Cardiac septum (tissue), 1 donor: ENCODE results near the gene B3GNT8. TPM values are rescaled to one million over a fixed set of nuclear protein-coding genes. Genes with fewer than 3 reads are reported as not detected.
"Not testable (repeated sequence)": the region's sequence is repeated elsewhere in the genome, so short reads cannot be mapped to it uniquely, and the experiment has no call there.

Source experiments
- DNase-seq: peaks from one replicate; pipeline ENCODE4 v3.0.0-alpha.2; 2020; ENCODE audit warnings: low spot score
- intact Hi-C: fragments of 100-400 bp; cut with DNase I; formaldehyde crosslinking; loops from one replicate; pipeline ENCODE4 v1.14.0; 2022
- total RNA-seq: library from RNA; stranded (reverse); fragmentation: NEBNext Ultra II Directional; extraction: Animal tissue kit (Norgen Biotek cat#: 25700); gene quantifications from one replicate; pipeline ENCODE4 v1.2.1, GENCODE V29; 2021
- donor health status: DM: no; HTN: no; CAD: no.

The B3GNT8 gene
- total RNA-seq, 1 donor from 2014 or later = 3.9 TPM

DNA sequence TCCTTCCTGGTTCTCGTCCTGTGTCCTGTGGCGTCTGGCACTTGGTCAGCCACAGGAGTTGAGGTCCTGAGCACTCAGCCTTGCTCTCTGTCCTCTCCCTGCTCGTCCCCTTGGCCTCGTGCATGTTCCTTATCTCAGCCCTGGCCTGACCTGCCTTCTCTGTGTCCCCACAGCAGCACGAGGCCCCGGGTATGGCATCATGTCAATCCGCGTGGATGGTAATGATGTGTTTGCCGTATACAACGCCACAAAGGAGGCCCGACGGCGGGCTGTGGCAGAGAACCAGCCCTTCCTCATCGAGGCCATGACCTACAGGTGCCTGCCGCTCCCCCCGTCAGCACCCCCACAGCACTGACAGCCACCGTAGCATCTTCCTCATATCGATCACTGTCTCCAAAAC, 4.7 kb downstream of the B3GNT8 start:
- intact Hi-C loops = no loop called here
- DNase-seq = no peak

DNA sequence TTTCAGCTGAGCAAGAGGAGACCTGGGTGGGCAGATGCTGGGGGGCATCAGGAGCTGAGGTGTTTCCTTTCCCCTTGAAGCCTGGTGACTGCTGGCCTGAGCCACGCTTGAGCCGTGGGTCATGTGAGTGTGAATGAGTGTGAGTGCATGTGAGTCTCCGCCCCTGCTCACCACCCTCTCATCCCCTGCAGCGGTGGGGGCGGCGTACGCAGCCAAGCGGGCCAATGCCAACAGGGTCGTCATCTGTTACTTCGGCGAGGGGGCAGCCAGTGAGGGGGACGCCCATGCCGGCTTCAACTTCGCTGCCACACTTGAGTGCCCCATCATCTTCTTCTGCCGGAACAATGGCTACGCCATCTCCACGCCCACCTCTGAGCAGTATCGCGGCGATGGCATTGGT, 5.2 kb downstream of the B3GNT8 start:
- intact Hi-C loops = no loop called here
- no peak for DNase-seq

DNA sequence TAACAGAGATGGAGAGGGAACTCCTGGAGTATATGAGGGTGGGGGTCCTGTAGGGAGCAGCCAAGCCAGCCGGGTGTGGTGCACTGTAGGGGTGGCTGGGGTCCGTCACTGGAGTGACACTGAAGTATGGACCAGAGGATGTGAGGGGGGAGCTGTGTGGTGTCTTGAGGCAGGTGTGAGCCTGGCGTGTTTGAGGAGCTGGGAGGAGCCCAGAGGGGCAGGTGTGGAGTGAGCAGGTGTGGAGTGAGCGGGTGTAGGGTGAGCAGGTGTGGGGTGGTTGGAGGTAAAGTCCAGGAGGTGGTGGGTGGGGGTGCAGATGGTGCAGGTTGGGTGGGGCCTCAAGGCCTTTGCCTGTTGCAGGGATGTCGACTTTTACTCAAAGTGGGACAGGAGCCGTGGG, 5.9 kb downstream of the B3GNT8 start:
- DNase-seq = no peak
- intact Hi-C loops = no loop called here

DNA sequence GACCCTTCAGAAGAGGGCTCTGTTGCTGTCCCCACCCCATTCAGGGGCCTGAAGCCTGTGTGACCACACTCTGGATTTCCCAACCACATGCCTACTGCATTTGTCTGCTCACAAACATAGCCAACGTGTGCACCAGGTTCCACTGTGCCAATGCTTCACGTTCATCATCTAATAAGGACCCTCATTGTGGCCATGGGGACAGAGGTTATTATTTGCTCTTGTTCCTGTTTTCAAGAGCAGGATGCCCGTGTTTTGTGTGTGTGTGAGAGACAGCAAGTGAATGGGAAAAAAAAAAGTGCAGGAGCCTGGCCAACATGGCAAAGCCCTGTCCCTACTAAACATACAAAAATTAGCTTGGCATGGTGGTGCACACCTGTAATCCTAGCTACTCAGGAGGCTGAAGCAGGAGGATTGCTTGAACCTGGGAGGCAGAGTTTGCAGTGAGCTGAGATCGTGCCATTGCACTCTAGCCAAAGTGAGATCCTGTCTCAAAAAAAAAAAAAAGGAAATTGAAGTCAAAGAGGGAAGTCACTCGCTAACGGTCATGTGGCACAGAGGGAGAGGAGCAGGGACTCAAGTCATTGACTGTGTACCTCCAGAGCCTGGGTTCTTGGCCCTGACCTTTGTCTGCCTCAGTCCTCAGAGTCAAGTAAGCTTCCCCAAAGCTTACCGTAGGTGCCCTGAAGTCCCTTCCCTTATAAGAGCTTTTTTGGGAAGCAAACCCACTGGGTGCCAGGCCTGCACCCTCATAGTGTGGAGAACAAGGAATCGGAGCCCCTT, 6.9 kb downstream of the B3GNT8 start:
- no peak for DNase-seq
- intact Hi-C loops = no loop called here

DNA sequence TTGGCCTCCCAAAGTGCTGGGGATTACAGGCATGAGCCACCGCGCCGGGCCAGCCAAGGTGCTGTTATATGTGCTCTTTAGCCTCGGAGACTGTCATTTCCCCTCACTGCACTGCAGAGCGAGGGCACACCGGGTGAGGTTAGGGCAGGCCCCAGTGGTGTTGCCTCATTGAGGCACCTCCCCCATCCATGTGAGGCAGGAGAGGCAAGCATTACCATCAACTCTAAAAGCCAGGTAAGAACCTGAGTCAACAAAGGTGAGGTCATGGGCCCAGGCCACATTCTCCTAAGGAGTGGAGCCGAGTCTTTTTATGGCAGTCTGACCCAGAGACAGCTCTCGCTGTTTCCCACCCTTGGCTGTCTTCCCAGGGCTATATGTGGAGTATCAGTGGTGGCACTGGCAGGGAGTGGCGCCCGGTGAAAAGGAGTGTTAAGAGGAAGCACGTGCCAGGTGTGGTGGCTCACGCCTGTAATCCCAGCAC, 10.9 kb downstream of the B3GNT8 start:
- intact Hi-C loops = no loop called here
- no peak for DNase-seq

DNA sequence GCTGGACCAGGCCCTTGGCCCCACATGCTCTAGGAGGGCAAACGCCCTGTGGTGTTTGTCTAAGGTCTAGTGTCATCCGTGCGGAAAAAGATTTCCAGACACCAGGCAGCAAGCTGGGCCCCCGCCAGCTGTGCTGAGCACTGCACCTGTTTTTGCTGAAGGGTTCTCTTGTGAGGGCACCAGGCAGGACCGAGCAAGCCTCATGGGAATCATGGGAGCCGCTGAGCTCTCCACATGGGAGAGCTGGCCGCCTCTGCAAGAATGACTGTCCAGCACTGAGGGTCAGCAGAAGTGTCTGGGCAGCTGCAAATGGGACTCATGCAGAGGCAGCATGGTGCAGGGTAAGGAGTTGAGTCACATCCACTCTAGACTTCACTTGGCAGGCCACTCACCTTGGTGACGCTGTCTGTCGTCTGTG, 12.0 kb downstream of the B3GNT8 start:
- intact Hi-C loops = no loop called here
- DNase-seq = no peak

DNA sequence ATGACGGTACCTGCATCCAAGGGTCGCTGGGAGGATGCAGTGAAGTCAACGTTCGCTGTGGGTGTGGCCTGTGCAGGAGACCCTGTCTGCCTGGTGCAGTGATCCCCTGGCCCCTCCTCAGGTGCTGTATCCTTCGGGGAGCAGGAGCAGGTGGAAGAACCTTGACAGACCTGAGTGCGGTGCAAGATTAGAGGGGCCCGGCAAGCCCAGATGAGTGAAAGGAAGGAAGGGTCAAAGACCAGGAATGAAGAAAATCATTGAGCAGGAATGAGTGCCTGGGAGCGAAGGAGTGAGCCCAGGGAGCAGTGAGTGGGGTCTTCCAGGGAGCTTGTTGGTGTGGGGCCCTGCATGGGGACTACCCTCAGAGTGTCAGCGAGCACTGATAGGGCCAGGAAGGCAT, 12.7 kb downstream of the B3GNT8 start:
- intact Hi-C loops = no loop called here
- no peak for DNase-seq

DNA sequence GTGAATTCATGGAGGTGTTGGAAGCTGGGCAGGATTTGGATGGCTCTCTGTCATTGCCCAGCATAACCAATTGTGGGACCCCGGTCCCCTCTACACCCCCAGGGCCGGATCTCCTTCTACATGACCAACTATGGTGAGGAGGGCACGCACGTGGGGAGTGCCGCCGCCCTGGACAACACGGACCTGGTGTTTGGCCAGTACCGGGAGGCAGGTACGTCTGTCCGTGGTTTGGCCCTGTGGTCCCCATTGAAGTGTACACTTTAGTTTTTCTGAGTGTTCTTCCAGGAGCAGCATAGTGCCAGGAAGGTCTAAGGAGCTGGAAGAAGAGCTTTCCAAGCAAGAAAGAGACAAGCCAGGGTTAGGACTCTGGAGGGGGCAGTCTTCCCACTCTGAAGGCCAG, 13.2 kb downstream of the B3GNT8 start:
- DNase-seq = no peak
- intact Hi-C loops = no loop called here

DNA sequence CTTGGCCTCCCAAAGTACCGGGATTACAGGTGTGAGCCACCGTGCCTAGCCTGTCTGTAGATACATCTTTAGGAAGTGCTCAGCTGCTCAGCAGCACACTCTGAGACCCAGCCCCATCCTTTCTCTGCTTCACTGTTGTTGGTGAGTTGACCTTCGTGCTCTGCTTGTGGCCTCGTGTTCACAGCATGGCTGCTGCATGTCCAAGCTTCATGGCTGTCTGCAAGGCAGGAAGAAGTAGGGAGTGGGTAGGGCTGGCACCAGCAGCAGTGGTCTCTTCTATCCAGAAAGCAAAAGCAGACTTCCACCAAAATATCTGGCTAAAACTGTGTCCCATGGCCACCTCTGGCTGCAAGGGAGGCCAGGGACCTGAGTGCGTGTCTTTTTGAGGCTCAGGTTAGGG, 14.2 kb downstream of the B3GNT8 start:
- intact Hi-C loops = no loop called here
- DNase-seq = no peak

DNA sequence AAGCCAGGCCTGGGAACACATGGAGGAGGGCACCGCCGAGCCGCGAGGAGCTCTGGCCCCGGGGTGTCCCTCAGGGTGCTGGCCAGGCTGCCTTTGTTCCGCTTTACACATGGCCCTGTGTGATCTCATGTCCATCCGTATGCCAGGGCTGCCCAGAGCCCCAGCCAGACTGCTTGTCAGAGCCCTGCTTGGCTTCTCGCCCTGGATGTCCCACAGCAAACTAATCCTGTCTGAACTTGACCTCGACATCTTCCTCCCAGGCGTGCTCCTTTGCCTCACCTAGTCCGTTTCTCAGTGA, 15.3 kb downstream of the B3GNT8 start:
- intact Hi-C loops = loop anchor here (2.0 kb wide), 1 partner anchor 15 kb away; the partner anchor contains the start of gene B3GNT8
- DNase-seq = peak; percentile 87

DNA sequence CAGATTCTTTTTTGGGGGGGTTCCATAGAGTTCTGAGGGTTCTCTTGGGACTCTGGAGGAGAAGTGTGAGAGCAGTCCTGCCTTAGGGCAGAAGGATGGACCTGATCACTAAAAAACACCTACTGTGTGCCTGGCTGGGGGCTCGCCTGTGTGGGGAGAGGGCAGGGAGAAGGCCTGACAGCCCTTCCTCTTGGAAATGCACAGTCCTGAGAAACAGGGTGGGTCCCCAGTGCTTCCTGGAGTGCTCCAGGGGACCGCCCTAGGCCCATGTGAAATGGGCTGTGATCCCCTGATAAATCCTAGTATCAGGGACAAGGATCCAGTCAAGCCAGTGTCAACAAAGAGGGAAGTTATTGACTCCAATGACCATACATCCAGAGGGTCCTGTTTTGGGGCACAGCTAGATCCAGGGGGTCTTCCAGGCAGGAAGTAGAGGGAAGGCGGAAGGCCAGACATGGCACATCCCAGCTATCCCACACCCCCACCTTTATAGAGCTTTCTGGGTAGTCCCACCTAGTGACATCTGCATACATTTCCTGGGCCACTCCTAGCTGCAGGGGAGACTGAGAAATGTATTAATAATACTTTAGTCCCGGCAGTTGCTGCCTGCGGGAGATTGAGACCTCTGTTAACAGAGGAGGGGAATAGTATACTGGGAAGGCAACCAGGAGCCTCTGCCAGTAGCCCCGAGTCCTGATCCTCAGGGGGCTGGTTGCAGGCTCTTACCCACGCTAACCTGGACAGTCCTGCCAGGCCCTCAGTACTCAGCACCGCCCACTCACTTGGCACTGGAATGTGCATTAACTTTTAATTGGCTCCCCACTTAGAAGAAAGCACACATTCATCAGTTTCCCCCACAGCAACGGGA, 15.8 kb downstream of the B3GNT8 start:
- no peak for DNase-seq
- intact Hi-C loops = loop anchor here (2.0 kb wide), 1 partner anchor 15 kb away; the partner anchor contains the start of gene B3GNT8

DNA sequence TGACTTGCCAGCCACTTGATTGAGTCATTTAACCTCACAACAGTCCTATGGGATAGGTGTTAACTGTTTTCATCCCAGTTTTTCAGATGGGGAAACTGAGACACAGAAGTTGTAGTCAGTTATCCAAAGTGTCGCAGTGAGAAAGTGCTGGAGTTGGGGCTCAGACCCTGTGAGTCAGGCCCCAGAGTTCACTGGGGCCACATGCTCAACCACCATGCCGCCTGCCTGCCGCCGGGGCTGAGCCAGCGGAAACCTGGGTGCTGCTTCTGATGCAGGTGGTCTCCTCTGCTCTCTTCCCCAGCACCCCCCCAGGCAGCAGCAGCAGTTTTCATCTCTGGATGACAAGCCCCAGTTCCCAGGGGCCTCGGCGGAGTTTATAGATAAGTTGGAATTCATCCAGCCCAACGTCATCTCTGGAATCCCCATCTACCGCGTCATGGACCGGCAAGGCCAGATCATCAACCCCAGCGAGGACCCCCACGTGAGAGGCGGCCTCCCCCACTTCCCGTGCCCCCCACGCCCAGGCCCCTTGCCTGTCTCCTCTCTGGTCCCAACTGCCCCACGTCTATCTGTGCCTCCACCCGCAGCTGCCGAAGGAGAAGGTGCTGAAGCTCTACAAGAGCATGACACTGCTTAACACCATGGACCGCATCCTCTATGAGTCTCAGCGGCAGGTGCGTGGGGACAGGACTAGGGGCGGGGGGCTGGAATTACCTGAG, 16.7 kb downstream of the B3GNT8 start:
- no peak for DNase-seq
- intact Hi-C loops = loop anchor here (2.0 kb wide), 1 partner anchor 16 kb away; the partner anchor contains the start of gene B3GNT8

DNA sequence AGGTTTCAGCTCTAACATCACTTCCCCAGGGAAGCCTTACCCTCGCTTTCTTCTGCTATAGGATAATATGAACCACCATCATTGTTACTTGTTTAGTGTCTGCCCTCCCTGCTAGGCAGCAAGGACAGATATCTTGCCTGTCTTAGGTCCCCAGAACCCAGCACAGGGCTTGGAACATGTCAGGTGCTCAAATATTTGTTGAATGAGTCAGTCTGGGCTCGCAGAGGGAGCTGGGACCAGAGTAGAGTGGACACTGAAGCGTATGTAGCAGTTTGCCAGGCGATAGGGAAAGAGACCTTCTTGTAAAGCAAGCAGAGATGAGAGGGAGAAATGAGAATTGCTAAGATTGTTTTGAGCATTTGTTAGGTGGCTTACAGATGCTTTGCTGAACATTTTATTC, 17.9 kb downstream of the B3GNT8 start:
- intact Hi-C loops = no loop called here
- no peak for DNase-seq

DNA sequence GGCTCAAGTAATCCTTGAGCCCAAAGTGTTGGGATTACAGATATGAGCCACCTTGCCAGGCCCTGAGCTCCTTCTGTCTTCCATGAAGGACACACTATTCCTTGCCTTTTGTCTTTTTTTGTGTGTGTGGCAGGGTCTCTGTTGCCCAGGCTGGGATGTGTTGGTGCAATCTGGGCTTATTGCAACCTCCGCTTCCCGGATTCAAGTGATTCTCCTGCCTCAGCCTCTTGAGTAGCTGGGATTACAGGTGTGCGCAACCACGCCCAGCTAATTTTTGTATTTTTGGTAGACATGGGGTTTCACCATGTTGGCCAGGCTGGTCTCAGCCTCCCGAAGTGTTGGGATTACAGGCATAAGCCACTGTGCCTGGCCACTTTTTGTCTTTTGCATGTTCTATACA, 18.3 kb downstream of the B3GNT8 start:
- intact Hi-C loops, DNase-seq: not testable (repeated sequence)

DNA sequence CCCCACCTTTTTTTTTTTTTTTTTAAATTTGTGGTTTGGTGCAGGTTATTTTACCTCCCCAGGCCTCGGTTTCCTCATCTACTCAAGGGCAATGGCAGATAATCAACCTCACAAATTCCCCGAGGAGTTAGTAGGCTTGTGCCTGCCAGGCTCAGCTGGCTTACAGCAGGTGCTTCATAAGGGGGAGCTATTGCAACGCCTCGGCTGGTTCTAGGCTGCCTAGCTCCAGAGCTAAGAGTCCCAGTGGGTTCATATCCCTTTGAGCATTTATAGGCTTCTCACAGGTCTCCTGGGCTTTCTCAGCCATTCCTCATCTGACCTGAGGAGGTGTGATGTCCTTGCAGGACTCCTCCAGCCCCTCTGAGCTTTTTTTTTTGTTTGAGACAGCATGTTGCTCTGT, 18.9 kb downstream of the B3GNT8 start:
- DNase-seq = no peak
- intact Hi-C loops = no loop called here

DNA sequence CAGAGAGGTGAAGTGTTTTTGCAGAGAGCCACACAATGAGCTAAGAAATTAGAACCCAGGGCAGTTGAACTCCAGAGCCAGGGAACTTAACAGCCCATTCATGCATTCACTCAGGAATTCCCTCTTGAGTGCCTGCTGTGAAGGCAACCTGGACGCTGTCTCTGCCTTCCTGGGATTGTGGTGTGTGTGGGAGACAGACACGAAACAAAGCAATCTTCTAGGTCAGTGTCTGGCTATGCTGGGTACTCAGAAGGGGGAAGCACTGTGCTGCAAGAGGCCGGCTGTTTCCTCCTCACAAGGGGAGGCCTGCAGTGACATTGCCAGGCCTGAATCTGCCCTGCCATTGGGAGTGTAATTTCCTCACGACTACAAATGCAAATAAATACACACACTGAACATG, 19.9 kb downstream of the B3GNT8 start:
- DNase-seq = no peak
- intact Hi-C loops = no loop called here

DNA sequence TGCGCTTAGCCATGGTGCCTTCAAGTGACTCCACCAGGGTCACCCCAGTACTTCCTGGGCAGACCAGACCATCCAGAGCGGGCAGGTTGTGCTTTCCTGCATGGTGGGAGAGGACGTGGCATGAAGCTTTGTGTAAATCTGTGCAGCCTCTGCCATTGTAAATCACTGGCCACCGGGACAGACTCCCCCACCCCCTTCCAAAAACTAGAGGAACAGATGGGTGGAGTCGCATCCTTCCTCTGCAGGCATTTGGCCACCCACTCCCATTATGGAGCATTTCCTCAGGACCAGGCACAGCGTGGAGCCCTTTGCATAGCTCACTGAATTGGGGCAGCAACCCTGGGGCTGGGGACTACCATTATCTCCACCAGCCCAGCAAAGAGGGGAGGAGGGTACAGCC, 21.4 kb downstream of the B3GNT8 start:
- intact Hi-C loops = no loop called here
- no peak for DNase-seq

DNA sequence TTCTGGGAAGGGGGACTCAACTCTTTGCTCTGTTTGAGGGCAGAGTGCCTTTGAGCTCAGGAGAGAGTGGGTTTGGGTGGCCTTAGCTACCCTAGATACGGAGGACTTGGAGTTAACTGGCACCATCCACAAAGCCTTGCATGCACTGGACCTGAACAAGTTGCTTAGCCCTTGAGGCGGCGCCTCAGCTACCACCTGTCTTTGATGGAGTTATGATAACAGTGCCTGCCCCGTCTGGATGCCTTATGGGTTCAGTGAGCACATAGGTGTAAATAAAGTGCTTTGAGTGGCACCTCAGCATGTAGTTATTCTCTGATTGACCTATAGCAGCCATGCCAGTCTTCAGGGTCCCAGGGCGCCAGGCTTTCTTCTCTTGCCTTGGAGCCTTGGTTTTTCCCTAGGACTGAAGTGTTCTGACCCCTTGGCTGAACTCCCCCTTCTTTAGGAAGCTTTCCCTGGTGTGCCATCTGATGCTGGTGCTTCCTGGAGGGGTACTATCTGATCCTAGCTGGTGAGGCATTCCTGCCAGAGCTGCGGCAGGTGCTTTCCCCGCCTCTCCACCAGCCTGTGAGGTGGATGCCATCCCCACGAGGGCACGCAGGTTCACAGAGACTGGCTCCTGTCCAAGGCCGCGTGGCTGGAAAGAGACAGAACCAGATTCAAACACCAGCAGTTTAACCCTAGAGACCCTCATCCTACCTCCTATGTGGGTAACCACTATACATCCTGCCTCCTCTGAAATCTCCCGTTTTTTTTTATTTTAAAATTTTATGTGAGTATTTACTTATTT, 23.8 kb downstream of the B3GNT8 start:
- no peak for DNase-seq
- intact Hi-C loops = no loop called here

DNA sequence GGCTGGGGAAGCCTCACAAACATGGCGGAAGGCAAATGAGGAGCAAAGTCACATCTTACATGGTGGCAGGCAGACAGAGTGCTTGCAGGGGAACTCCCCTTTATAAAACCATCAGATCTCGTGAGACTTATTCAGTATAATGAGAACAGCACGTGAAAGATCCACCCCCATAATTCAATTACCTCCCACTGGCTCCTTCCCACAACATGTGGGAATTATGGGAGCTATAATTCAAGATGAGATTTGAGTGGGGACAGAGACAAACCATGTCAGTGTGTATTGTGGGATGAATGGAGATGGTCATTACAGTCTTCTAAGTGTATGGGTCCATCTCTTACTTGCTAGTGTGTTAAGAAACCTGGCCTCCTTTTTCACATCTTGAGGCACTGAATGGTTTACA, 25.2 kb downstream of the B3GNT8 start:
- no peak for DNase-seq

More for the DNA sequence above, 25.2 kb downstream of the B3GNT8 start:
- intact Hi-C loops = no loop called here
